EL (cell line): ENCODE measurements around the gene DAB2IP.

ENCODE experiments used
- DNase-seq: peaks from one replicate; pipeline ENCODE4 v3.0.0-alpha.2; 2016

The DAB2IP gene

GRCh38 chr9:121767171-121767769, 115.8 kb downstream of the DAB2IP start:
- DNase-seq = peak; percentile 55

GRCh38 chr9:121768416-121769015, 117.1 kb downstream of the DAB2IP start:
- DNase-seq = no peak

GRCh38 chr9:121769939-121770338, 118.5 kb downstream of the DAB2IP start:
- DNase-seq = no peak

- DNase-seq = peak; percentile 78
Observed at GRCh38 chr9:121770415-121771273, 119.2 kb downstream of the DAB2IP start.

DNA sequence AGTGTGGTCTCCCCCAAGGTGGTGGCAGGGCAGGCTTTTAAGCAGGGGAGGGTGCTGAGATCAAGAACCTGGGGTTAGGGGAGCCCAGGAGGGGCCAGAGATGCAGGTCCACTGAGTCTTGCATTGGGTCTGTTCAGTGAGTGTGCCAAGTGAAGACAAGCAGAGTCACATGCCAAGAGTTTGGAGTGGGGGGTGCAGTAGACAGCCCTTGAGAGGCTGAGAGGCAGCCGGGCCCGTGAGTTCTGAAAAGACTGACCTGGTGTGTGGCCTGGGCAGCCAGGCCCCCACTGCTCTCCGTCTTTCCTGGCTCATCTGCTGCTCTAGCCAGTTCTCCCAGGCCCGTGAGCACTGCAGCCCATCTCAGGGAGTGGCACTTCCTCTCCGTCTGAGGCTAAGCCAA, 120.0 kb downstream of the DAB2IP start:
- no peak for DNase-seq

- no peak for DNase-seq
Observed at GRCh38 chr9:121771851-121772599, 120.6 kb downstream of the DAB2IP start.

DNA sequence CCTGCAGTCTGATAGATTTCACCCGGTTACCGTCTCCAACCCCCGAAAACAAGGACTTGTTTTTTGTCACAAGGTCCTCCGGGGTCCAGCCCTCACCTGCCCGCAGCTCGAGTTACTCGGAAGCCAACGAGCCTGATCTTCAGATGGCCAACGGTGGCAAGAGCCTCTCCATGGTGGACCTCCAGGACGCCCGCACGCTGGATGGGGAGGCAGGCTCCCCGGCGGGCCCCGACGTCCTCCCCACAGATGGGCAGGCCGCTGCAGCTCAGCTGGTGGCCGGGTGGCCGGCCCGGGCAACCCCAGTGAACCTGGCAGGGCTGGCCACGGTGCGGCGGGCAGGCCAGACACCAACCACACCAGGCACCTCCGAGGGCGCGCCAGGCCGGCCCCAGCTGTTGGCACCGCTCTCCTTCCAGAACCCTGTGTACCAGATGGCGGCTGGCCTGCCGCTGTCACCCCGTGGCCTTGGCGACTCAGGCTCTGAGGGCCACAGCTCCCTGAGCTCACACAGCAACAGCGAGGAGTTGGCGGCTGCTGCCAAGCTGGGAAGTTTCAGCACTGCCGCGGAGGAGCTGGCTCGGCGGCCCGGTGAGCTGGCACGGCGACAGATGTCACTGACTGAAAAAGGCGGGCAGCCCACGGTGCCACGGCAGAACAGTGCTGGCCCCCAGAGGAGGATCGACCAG, 121.3 kb downstream of the DAB2IP start:
- no peak for DNase-seq

- DNase-seq = no peak
Observed at GRCh38 chr9:121773286-121773953, 122.0 kb downstream of the DAB2IP start.

DNA sequence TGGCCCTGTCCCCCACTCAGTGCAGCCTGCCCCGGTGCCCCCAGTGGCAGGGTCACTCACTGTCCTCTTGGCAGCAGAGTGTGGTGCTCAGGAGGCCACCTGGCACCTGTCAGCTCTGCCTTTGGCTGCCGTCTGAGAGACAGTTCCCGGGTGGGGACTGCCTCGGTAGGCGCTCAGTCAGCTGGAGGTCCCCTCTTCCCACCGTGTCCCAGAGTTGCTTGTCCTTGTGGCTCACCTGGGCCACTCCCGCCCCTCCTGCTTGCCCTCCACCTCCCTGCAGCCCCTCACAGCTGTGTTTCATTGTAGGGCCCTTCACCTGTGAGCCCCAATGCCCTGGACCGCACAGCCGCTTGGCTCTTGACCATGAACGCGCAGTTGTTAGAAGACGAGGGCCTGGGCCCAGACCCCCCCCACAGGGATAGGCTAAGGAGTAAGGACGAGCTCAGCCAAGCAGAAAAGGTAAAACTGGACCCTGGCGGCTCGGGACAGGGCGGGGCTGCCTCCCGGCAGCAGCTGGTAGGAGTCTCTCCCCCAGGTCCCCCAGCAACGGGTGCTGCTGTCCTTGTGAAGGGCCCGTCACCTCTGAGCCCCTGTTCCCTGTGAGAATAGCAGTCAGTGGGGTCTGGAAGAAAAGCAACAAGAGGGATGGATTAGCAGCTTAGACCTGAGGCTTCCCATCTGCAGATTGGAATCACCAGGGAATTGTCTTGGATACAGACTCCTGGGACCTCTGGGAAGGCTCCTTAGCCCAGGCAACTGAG, 122.7 kb downstream of the DAB2IP start:
- DNase-seq = no peak

- DNase-seq = no peak
Observed at GRCh38 chr9:121774715-121775613, 123.5 kb downstream of the DAB2IP start.

GRCh38 chr9:121776001-121776738, 124.7 kb downstream of the DAB2IP start:
- no peak for DNase-seq

- no peak for DNase-seq
Observed at GRCh38 chr9:121776739-121777637, 125.6 kb downstream of the DAB2IP start.

GRCh38 chr9:121778252-121779225, 127.1 kb downstream of the DAB2IP start:
- peak; percentile 22 for DNase-seq

GRCh38 chr9:121779381-121780117, 128.1 kb downstream of the DAB2IP start:
- no peak for DNase-seq

GRCh38 chr9:121780177-121781040, 129.0 kb downstream of the DAB2IP start:
- DNase-seq = no peak
